Articular chondrocyte of knee joint (primary cell): ENCODE data around the gene B9D2. TPM values are rescaled to one million over a fixed set of nuclear protein-coding genes. Genes with fewer than 3 reads are reported as not detected.

ENCODE experiments used
- total RNA-seq: library from RNA; depleted of rRNA; stranded (reverse); fragments of >200 nt; gene quantifications from 2 replicates; pipeline ENCODE4 v1.2.3, GENCODE V29; 2012

B9D2 gene
- total RNA-seq, result 4.6 and 6.6 TPM in 2 replicates

GRCh38 chr19:41363753-41364523 lies at the start of gene B9D2:
Gene B9D2, minus strand, starts transcription at chr19:41364149. Its CDS starts 630 bp downstream, at chr19:41363519.

GRCh38 chr19:41397086-41398049 lies 33.4 kb upstream of the B9D2 start, which contains the start of the genes BCKDHA and EXOSC5:
Gene BCKDHA, plus strand, starts transcription at chr19:41397818. Its CDS starts 10 bp downstream, at chr19:41397828.
Gene EXOSC5, minus strand, starts transcription at chr19:41397359. Its CDS starts 31 bp downstream, at chr19:41397328.

GRCh38 chr19:41376241-41376997 lies 12.5 kb upstream of the B9D2 start, which contains the start of gene TMEM91:
Gene TMEM91, plus strand, starts transcription at chr19:41376533. Its CDS starts 1,777 bp downstream, at chr19:41378310.

GRCh38 chr19:41353466-41354342 lies 10.2 kb downstream of the B9D2 start, which contains the start of gene TGFB1:
Gene TGFB1, minus strand, starts transcription at chr19:41353922. Its CDS starts 878 bp downstream, at chr19:41353044.

GRCh38 chr19:41310033-41310831 lies 53.7 kb downstream of the B9D2 start, which contains the start of gene CCDC97:
Gene CCDC97, plus strand, starts transcription at chr19:41310172. Its CDS starts 139 bp downstream, at chr19:41310311.

Other genes with a start within 250 kb of the B9D2 start
- not detected in 2 replicates for gene CYP2F1, start 249.7 kb downstream of the B9D2 start, total RNA-seq
- gene CYP2S1, start 170.9 kb downstream of the B9D2 start, total RNA-seq, result 0.11 TPM in 1 of 2 replicates, not detected in the other
- gene AXL, start 144.9 kb downstream of the B9D2 start, total RNA-seq, result 351 and 401 TPM in 2 replicates
- 102 and 122 TPM in 2 replicates for gene HNRNPUL1, start 99.8 kb downstream of the B9D2 start, total RNA-seq
- 10.8 and 13.7 TPM in 2 replicates for gene CCDC97, start 54.0 kb downstream of the B9D2 start, total RNA-seq
- 13.7 and 13.8 TPM in 2 replicates for gene TGFB1, start 10.2 kb downstream of the B9D2 start, total RNA-seq
- gene TMEM91, start 12.4 kb upstream of the B9D2 start, total RNA-seq, result 8.8 and 9.5 TPM in 2 replicates
- 6.5 and 7.7 TPM in 2 replicates for gene EXOSC5, start 33.2 kb upstream of the B9D2 start, total RNA-seq
- gene BCKDHA, start 33.7 kb upstream of the B9D2 start, total RNA-seq, result 16.3 and 20.6 TPM in 2 replicates
- gene B3GNT8, start 63.2 kb upstream of the B9D2 start, total RNA-seq, result 1.6 and 1.8 TPM in 2 replicates
- gene DMAC2, start 75.8 kb upstream of the B9D2 start, total RNA-seq, result 28.6 and 29.4 TPM in 2 replicates
- gene ERICH4, start 79.0 kb upstream of the B9D2 start, total RNA-seq, result not detected in 2 replicates
- not detected in 2 replicates for gene CEACAM21, start 212.0 kb upstream of the B9D2 start, total RNA-seq